ENCODE results near the gene DTNB. TPM values are rescaled to one million over a fixed set of nuclear protein-coding genes. Genes with fewer than 3 reads are reported as not detected.

Gene DTNB
- total RNA-seq, 1 donor from 2014 or later, result 4.2 TPM

DNA sequence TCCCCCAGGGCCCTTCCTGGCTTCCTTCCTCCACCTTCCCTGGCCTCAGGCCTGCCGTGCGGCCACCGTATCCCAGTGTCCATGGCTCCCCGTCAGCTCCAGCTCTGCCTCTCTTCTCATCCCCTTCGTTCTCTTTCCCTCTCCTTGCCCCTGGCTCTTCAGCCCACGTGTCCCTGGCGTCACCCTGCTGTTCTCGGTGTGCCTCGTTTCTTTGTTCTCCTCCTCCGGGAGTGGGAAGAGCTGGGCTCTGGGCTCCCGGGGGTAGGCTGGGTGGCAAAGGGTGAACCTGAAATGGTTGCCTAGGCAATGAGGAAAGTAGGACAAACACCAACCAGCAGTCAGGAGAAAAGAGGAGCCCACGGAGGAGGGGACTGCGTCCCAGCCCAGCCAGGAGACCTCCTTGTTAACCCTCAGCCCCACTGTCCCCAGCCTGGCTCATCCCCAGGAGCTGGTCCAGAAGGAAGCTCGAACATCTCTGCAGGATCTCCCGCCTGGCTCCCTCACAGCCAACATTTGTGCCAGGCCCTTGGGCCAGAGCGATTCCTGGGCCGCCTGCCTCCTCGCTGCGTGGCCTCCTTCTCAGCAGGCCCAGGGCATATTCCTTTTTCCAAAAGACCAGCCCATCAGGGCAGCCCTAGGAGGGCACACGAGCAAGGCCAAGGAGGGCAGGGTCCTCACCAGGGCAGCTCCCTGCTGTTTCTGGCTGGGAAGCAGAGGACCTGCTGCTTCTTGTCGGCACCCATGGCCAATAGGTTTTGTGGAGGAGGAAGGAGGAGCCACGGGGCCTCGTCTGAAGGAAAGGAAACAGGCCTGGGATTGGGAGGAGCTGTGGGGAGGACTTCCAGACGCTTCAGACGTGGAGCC lies 300.7 kb downstream of the DTNB start:
- DNase-seq (ENCODE audit: low read depth in 2 of 2), result no peak

- no peak for DNase-seq (ENCODE audit: low read depth in 2 of 2)
These were observed 301.8 kb downstream of the DTNB start for GRCh38 chr2:25371253-25372241.

GRCh38 chr2:25369876-25370275 lies 303.5 kb downstream of the DTNB start:
- DNase-seq (ENCODE audit: low read depth in 2 of 2), result no peak

GRCh38 chr2:25369439-25369838 lies 303.9 kb downstream of the DTNB start:
- no peak for DNase-seq (ENCODE audit: low read depth in 2 of 2)

DNA sequence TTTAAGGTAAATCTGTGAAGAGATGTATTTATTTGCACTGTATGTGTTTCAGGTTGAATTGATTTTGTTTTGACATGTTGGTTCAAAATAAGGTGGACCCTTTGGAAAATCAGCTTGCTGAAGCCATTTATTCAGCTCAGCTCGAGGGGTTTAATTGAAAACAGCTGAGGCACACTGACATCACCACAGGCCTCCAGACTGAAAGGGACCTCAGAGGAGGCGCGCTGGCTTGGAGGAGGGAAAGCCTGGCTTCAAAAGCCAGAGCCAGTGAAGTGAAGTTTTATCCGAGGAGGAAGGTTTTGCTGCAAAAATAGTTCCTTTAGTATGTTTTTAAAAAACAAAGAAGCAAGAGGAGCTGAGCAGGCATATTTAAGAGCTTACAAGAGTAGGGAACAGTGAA lies 304.7 kb downstream of the DTNB start:
- no peak for DNase-seq (ENCODE audit: low read depth in 2 of 2)

- DNase-seq (ENCODE audit: low read depth in 2 of 2), result no peak
These were observed 306.1 kb downstream of the DTNB start for GRCh38 chr2:25367296-25367695.

DNA sequence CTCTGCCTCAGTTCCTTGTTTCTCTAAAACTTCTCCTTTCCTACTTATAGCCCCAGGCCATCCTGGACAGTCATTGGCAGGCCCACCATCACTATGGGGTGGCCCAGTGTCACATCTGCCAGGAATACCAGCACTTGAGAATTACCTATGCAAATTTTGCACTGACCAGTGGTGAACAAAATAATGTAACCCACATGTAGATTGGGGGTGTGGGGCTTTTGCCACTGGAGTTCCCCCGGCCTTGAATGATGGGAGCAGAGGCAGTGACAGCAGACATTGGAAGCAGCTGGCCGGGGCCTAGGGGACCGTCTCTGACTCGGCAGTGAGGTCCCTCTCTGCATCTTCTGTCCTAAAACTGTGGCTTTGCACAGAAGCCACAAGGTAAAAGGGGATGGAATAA lies 306.7 kb downstream of the DTNB start:
- no peak for DNase-seq (ENCODE audit: low read depth in 2 of 2)

- peak in 1 of 2 donors; percentile 11 for DNase-seq (ENCODE audit: low read depth in 2 of 2)
These were observed 308.1 kb downstream of the DTNB start for GRCh38 chr2:25365241-25365640.

DNA sequence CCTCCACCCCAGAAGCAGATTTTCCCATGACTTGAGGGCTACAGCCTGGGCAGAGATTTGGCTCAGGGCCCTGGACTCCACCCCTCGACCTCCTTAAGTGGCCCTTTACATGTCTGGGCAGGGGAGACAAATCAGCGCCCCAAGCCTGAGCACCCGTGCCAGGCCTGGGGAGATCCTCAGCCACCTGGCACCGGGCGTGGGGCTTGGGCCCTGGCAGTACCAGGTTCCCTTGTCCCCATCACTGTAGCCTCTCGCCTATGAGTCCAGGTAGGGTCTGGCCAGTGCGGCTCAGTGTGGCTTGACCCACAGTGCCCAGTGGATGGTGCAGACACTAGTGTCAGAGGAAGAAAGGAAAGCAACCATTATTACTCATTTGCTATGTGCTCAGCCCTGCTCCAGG lies 309.6 kb downstream of the DTNB start:
- DNase-seq (ENCODE audit: low read depth in 2 of 2), result no peak

GRCh38 chr2:25362434-25363145 lies 310.8 kb downstream of the DTNB start:
- peak in 1 of 2 donors; percentile 9 for DNase-seq (ENCODE audit: low read depth in 2 of 2)

DNA sequence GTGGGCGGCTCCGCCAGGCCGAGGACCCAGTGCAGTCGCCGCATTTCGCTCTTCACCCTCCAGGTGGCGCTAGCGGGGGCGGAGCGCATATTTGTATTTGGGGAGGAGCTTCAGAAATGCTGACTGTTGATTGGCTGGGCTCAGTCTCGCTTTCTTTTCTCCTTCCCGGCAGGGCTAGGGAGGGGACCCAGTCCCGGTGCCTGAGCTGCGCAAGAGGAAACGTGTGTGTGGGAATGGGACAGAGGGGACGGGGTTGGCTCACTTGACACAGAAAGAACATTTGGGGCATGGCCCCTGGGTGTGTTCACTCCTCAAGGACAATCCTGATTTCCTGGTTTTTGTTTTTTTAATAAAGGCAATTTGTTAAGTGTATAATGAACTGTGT lies 311.3 kb downstream of the DTNB start:
- peak; percentile 90 to 94 for DNase-seq (ENCODE audit: low read depth in 2 of 2)

GRCh38 chr2:25361261-25362048 lies 311.9 kb downstream of the DTNB start:
- DNase-seq (ENCODE audit: low read depth in 2 of 2), result no peak

GRCh38 chr2:25358836-25359235 lies 314.5 kb downstream of the DTNB start:
- no peak for DNase-seq (ENCODE audit: low read depth in 2 of 2)

- no peak for DNase-seq (ENCODE audit: low read depth in 2 of 2)
These were observed 315.0 kb downstream of the DTNB start for GRCh38 chr2:25358249-25358815.

DNA sequence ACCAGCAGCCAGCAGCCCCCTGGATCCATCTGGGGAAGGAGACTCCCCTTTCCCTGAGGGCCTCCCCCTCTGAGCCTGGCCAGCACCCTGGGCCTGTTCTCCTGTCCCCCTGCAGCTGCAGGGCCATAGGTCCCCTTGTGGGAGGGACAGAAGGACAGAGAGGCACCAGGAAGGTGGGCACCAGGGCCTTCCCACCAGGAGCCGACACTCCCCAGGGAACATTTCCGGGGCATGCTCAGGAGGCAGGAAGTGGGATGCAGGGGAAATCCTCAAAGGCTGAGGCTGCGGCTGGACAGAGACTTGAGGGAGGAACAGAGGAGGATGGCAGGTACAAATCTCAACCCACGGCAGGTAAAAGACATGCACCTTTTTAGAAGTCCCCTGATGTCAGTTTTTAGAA lies 317.3 kb downstream of the DTNB start:
- DNase-seq (ENCODE audit: low read depth in 2 of 2), result no peak

- DNase-seq (ENCODE audit: low read depth in 2 of 2), result no peak
These were observed 318.1 kb downstream of the DTNB start for GRCh38 chr2:25355270-25355669.

DNA sequence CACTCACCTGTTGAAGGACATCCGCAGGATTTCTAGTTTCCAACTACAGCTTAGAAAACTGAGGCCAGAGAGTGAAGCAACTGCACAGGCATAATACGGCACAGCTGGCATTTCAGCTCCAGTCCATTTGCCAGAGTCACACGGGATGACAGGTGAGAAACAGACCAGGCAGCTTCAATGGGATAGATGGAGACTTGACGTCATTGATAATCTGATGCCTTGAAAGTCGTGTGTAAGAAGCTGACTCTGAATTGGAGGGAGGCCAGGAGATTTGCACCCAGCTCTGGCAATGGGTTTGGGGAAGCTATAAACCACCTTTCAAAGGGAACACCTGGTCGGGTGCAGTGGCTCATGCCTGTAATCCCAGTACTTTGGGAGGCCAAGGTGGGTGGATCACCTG lies 319.3 kb downstream of the DTNB start:
- DNase-seq (ENCODE audit: low read depth in 2 of 2), result no peak

DNA sequence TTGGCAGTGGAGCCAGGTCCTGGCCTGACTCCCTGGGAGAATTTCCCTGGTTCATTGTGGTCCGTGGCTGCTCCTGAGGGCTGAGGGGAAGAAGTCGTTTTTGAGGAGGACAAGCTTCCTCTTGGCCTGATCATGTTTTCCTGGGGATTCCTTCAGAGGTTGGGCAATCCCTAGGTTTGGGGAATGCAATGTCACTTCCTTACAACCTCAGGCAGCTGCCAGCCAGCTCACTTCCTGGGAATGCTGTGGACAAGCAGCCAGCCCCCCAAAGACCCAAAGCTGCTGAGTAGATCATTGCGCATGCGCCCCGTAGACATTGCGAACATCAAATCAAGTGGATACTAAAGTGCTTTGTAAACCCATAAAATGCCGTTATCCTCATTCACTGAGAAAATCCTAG lies 324.0 kb downstream of the DTNB start:
- DNase-seq (ENCODE audit: low read depth in 2 of 2), result no peak

DNA sequence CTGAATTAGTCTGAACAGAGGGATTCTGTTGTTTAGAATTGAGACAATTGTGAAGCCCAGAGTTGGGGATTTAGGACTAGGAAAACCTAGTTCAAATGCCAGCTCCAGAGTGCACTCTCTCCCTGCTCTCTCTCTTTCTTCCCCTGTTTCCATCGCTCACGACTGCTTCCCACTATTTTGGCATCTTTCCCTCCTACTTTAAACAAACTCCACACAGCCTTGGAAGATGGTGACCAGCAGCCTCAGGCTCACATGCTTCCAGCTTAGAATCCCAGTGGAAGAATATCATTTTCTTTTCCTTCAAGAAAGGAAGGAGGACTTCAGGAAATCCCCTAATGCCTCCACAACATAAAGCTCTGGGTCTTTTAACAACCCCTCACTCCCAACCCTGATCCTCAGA lies 325.5 kb downstream of the DTNB start:
- no peak for DNase-seq (ENCODE audit: low read depth in 2 of 2)

GRCh38 chr2:25347205-25347815 lies 326.1 kb downstream of the DTNB start:
- DNase-seq (ENCODE audit: low read depth in 2 of 2), result peak in 1 of 2 donors; percentile 17

Data from lung microvascular endothelial cell (primary cell).